Measurements from ENCODE around the gene FLRT2. TPM values are rescaled to one million over a fixed set of nuclear protein-coding genes. Genes with fewer than 3 reads are reported as not detected.

FLRT2 gene
- total RNA-seq, 1 experiment from 2014 or later: 13.2 TPM

DNA sequence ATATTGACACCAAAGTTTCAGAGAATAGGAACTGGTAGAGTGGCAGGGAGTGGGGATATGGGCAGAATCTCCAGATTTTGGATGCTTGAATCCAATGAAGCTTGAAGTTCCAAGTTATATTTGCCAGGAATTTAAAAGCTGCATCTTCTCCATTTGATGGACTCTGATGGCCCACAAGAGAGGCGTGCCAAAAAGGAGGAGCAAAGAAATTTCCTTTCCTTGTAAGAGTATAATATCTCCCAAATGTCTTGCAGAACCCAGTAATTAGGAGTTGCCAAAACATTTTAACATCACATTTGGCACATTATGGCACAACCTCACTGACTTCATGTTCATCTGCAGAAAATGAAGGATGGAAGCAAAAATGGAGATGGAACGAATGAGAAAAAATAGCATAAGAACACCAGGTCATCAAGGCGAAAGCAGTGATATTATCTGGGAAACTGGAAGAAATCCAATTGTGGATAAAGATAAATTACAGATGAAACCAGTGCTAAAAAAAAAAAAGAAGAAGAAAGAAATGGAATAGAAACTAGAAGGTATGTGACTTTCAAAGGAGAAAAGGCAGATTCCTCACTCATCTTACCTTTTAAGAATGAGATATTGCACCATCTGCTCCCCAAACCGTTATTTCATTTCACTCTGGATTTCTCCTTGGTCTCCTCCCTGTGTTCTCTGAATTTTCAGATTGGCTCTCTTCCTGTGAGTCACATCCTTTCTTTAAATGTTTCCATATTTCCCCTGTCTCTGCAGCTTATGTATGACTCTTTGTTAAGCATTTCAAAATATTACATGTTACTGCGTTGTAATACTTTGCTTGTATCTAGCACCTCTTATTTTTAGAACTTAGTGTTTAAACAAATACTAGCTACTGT is 13.5 kb upstream of the FLRT2 start:
- H3K4me1 Mint-ChIP-seq: peaks cover 12% of the 10 kb centered on the region
- no peak for ATAC-seq

DNA sequence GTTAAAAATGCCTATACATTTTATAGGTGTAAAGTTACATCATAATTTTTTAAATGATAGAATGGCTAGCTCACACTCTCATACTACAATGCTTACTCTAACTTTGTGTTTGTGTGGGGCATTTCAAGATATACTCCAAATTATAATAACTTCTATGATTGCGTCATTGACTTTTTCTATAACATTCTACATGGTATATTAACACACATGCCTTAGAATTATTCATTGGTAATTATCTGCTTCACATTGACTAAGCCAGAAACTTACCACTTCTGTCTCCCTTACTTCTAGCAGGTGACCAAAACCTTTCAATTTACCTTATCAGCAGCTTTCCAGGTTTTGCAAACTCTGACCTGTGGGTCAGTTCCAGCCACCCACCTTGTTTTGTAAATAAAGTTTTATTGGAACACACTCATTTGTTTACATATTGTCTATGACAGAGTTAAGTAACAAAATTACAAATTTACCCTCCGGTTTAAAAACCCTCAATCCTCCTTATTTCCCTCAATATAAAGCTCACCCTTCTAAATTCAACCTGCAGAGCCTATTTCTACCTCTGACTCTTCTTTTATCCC is 12.7 kb upstream of the FLRT2 start:
- H3K27ac Mint-ChIP-seq: no peak overlapping the region
- no peak overlapping the region for H3K4me3 Mint-ChIP-seq
- H3K36me3 Mint-ChIP-seq: no peaks in the 10 kb centered on the region
- ChIA-PET CTCF (no interaction called here), POLR2A (interaction anchor here (0.7 kb wide), 1 partner anchor 25 kb away, joined by 3 read pairs; no protein-coding TSS in a partner anchor)
- ATAC-seq (no peak), DNase-seq (ENCODE audit: low spot score) (no peak)
- H3K27me3 Mint-ChIP-seq (ENCODE audit: low read depth): no peaks in the 10 kb centered on the region
- no peaks in the 10 kb centered on the region for H3K9me3 Mint-ChIP-seq
- no peak for TF ChIP-seq TEAD4 (CRISPR knock-in tag; IDR thresholded peaks at IDR 0.05)
- no peak for TF ChIP-seq ZMAT4 (CRISPR knock-in tag; IDR thresholded peaks at IDR 0.05)
- TF ChIP-seq MLX (CRISPR knock-in tag; IDR thresholded peaks at IDR 0.05): no peak
- TF ChIP-seq PRRX2 (CRISPR knock-in tag; IDR thresholded peaks at IDR 0.05): no peak
- H3K4me1 Mint-ChIP-seq: peaks cover 12% of the 10 kb centered on the region

More for the DNA sequence above, 13.5 kb upstream of the FLRT2 start:
- ChIA-PET CTCF (no interaction called here), POLR2A (interaction anchor here (0.7 kb wide), 1 partner anchor 26 kb away, joined by 3 read pairs; no protein-coding TSS in a partner anchor)
- Mint-ChIP-seq H3K27me3 (ENCODE audit: low read depth) (no peaks in the 10 kb centered on the region), H3K27ac (no peak overlapping the region), H3K4me3 (no peak overlapping the region), H3K36me3 (no peaks in the 10 kb centered on the region), H3K9me3 (no peaks in the 10 kb centered on the region)
- TF ChIP-seq, protein P1, sequence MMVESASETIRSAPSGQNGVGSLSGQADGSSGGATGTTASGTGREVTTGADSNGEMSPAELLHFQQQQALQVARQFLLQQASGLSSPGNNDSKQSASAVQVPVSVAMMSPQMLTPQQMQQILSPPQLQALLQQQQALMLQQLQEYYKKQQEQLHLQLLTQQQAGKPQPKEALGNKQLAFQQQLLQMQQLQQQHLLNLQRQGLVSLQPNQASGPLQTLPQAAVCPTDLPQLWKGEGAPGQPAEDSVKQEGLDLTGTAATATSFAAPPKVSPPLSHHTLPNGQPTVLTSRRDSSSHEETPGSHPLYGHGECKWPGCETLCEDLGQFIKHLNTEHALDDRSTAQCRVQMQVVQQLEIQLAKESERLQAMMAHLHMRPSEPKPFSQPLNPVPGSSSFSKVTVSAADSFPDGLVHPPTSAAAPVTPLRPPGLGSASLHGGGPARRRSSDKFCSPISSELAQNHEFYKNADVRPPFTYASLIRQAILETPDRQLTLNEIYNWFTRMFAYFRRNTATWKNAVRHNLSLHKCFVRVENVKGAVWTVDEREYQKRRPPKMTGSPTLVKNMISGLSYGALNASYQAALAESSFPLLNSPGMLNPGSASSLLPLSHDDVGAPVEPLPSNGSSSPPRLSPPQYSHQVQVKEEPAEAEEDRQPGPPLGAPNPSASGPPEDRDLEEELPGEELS (CRISPR knock-in tag; IDR thresholded peaks at IDR 0.05): no peak
- TF ChIP-seq, protein P2, sequence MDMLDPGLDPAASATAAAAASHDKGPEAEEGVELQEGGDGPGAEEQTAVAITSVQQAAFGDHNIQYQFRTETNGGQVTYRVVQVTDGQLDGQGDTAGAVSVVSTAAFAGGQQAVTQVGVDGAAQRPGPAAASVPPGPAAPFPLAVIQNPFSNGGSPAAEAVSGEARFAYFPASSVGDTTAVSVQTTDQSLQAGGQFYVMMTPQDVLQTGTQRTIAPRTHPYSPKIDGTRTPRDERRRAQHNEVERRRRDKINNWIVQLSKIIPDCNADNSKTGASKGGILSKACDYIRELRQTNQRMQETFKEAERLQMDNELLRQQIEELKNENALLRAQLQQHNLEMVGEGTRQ (CRISPR knock-in tag; IDR thresholded peaks at IDR 0.05): no peak
- DNase-seq (ENCODE audit: low spot score): no peak

GRCh38 chr14:85519661-85520305 is 10.2 kb upstream of the FLRT2 start:
- Mint-ChIP-seq H3K27ac (no peak overlapping the region), H3K9me3 (no peaks in the 10 kb centered on the region), H3K27me3 (ENCODE audit: low read depth) (no peaks in the 10 kb centered on the region), H3K4me3 (no peak overlapping the region), H3K36me3 (no peaks in the 10 kb centered on the region), H3K4me1 (peaks cover 13% of the 10 kb centered on the region)
- CTCF ChIA-PET: no interaction called here
- DNase-seq (ENCODE audit: low spot score) (no peak), ATAC-seq (no peak; the same call in 1 of the 2 replicates)
- TF ChIP-seq MLX (CRISPR knock-in tag; IDR thresholded peaks at IDR 0.05) (no peak), ZBTB21 (CRISPR knock-in tag; IDR thresholded peaks at IDR 0.05; ENCODE audit: borderline replicate concordance) (no peak), ZNF532 (CRISPR knock-in tag; IDR thresholded peaks at IDR 0.05; ENCODE audit: borderline replicate concordance) (no peak), SP1 (CRISPR knock-in tag; conservative IDR thresholded peaks at IDR 0.05) (no peak), ZNF263 (CRISPR knock-in tag; IDR thresholded peaks at IDR 0.05; ENCODE audit: low read depth) (no peak), GRHL2 (CRISPR knock-in tag; IDR thresholded peaks at IDR 0.05; ENCODE audit: insufficient replicate concordance, severe bottlenecking) (no peak), STAT6 (CRISPR knock-in tag; conservative IDR thresholded peaks at IDR 0.05; ENCODE audit: low read depth) (no peak)
- TF ChIP-seq, protein P3, sequence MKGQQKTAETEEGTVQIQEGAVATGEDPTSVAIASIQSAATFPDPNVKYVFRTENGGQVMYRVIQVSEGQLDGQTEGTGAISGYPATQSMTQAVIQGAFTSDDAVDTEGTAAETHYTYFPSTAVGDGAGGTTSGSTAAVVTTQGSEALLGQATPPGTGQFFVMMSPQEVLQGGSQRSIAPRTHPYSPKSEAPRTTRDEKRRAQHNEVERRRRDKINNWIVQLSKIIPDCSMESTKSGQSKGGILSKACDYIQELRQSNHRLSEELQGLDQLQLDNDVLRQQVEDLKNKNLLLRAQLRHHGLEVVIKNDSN (CRISPR knock-in tag; IDR thresholded peaks at IDR 0.05): no peak
- POLR2A ChIA-PET: no interaction called here
